GM18873 (cell line): ENCODE measurements around the gene KATNAL2.
"Not testable (repeated sequence)": the region's sequence is repeated elsewhere in the genome, so short reads cannot be mapped to it uniquely, and the experiment has no call there.

ENCODE experiments used
- ATAC-seq: cut with Tn5 transposase; IDR thresholded peaks from one replicate; pipeline ENCODE4 v1.9.1; 2021; ENCODE audit warnings: mild to moderate bottlenecking, moderate library complexity, moderate number of reproducible peaks; ENCODE audit not compliant: unreplicated experiment, low FRiP score

The KATNAL2 gene

GRCh38 chr18:46920653-46921052 is 3.3 kb downstream of the KATNAL2 start:
- no peak for ATAC-seq

- no peak for ATAC-seq
These were observed 22.0 kb downstream of the KATNAL2 start for GRCh38 chr18:46939337-46939963.

GRCh38 chr18:46939998-46940571 is 22.7 kb downstream of the KATNAL2 start:
- no peak for ATAC-seq

- no peak for ATAC-seq
These were observed 25.2 kb downstream of the KATNAL2 start for GRCh38 chr18:46942646-46943045.

GRCh38 chr18:46946656-46947282 is 29.4 kb downstream of the KATNAL2 start:
- ATAC-seq: peak; percentile 87

- no peak for ATAC-seq
These were observed 32.8 kb downstream of the KATNAL2 start for GRCh38 chr18:46950064-46950656.

GRCh38 chr18:46953195-46953594 is 35.8 kb downstream of the KATNAL2 start:
- no peak for ATAC-seq

- no peak for ATAC-seq
These were observed 40.8 kb downstream of the KATNAL2 start for GRCh38 chr18:46958209-46958608.

GRCh38 chr18:46963656-46964578 is 46.5 kb downstream of the KATNAL2 start:
- ATAC-seq: not testable (repeated sequence)

GRCh38 chr18:46964579-46965293 is 47.3 kb downstream of the KATNAL2 start:
- ATAC-seq: not testable (repeated sequence)

- ATAC-seq: not testable (repeated sequence)
These were observed 48.9 kb downstream of the KATNAL2 start for GRCh38 chr18:46966266-46966665.

GRCh38 chr18:46969551-46969950 is 52.1 kb downstream of the KATNAL2 start:
- not testable (repeated sequence) for ATAC-seq

GRCh38 chr18:47019870-47020269 is 102.5 kb downstream of the KATNAL2 start:
- not testable (repeated sequence) for ATAC-seq

- ATAC-seq: not testable (repeated sequence)
These were observed 103.4 kb downstream of the KATNAL2 start for GRCh38 chr18:47020757-47021156.

GRCh38 chr18:47022821-47023220 is 105.4 kb downstream of the KATNAL2 start:
- not testable (repeated sequence) for ATAC-seq

- not testable (repeated sequence) for ATAC-seq
These were observed 106.5 kb downstream of the KATNAL2 start for GRCh38 chr18:47023769-47024465.

GRCh38 chr18:47025557-47026174 is 108.3 kb downstream of the KATNAL2 start:
- not testable (repeated sequence) for ATAC-seq

GRCh38 chr18:47028738-47029137 is 111.3 kb downstream of the KATNAL2 start:
- ATAC-seq: not testable (repeated sequence)
